ENCODE results near the gene HACE1.

GRCh38 chr6:104736545-104736944 is 123.2 kb downstream of the HACE1 start:
- no peak for TF ChIP-seq CTCF (IDR thresholded peaks at IDR 0.05)
- no peak for TF ChIP-seq POLR2A (IDR thresholded peaks at IDR 0.05)

All from testis (tissue), 2 donors.